Small intestine (tissue), 7 donors: ENCODE measurements around the gene CDC42. TPM values are rescaled to one million over a fixed set of nuclear protein-coding genes. Genes with fewer than 3 reads are reported as not detected.
A peak's percentile ranks its signal among the peaks of the same experiment; 100 is the strongest.

ENCODE experiments used
- DNase-seq, 2 donors: peaks; one replicate each; pipeline versions ENCODE4 v3.0.0 to v3.0.0-alpha.2; 2013
- FAIRE-seq: peaks from 2 replicates; lab custom pipeline; 2012; peaks lifted over from hg19 to GRCh38; lab: Jason Lieb, UNC
- H3K27ac ChIP-seq, 3 donors: one replicate each; pipeline ENCODE4 v1.5.1; 2013; ENCODE audit warnings: low read length in 2 of 3, mild to moderate bottlenecking in 2 of 3, control low read depth in 1 of 3, inconsistent platforms in 1 of 3, low read depth in 1 of 3, moderate library complexity in 1 of 3
- H3K27me3 ChIP-seq, 3 donors: one replicate each; pipeline ENCODE4 v1.6.1; 2013; ENCODE audit warnings: low read length in 3 of 3, inconsistent platforms in 1 of 3; ENCODE audit not compliant: control insufficient read depth in 3 of 3, insufficient read depth in 3 of 3
- H3K36me3 ChIP-seq, 3 donors: one replicate each; pipeline ENCODE4 v1.6.1; 2013; ENCODE audit warnings: low read length in 3 of 3, inconsistent platforms in 1 of 3, low read depth in 1 of 3, mild to moderate bottlenecking in 1 of 3, moderate library complexity in 1 of 3; ENCODE audit not compliant: control insufficient read depth in 3 of 3, insufficient read depth in 2 of 3
- H3K4me1 ChIP-seq, 3 donors: one replicate each; pipeline ENCODE4 v1.6.1; 2013; ENCODE audit warnings: low read length in 2 of 3, inconsistent platforms in 1 of 3, low read depth in 1 of 3, mild to moderate bottlenecking in 1 of 3, moderate library complexity in 1 of 3; ENCODE audit not compliant: control insufficient read depth in 3 of 3, insufficient read depth in 2 of 3
- H3K4me3 ChIP-seq, 3 donors: one replicate each; pipeline ENCODE4 v1.5.1; 2013; ENCODE audit warnings: low read length in 3 of 3, control low read depth in 1 of 3, inconsistent platforms in 1 of 3, low read depth in 1 of 3, mild to moderate bottlenecking in 1 of 3, moderate library complexity in 1 of 3
- H3K9me3 ChIP-seq, 2 donors: one replicate each; pipeline ENCODE4 v1.6.1; 2013; ENCODE audit warnings: low read depth in 1 of 2, low read length in 1 of 2; ENCODE audit not compliant: control insufficient read depth in 2 of 2, insufficient read depth in 1 of 2
- WGBS, 3 donors: extraction: QIAGEN DNeasy Blood & Tissue Kit; methylation state at CpG; one replicate each; pipeline ENCODE4 v1.1.7; 2013; 5-methylcytosine and 5-hydroxymethylcytosine counted together
- polyA plus RNA-seq, 4 donors: library from polyadenylated mRNA; stranded (reverse) in 3 of 4; unstranded in 1 of 4; fragments of 200-250 nt in 3 of 4; fragments of 120-200 nt in 1 of 4; gene quantifications; one replicate each; pipeline versions ENCODE4 v1.2.1 to v1.2.3, GENCODE V29; 2013
- donor health status: healthy with polysubstance abuse.
- donor health status: control.
- donor health status: control.
- donor health status: Bipolar disorder and iron deficiency.
- donor health status: healthy.

The CDC42 gene
- polyA plus RNA-seq, 4 donors, result 175 to 255 (median 235) TPM

- FAIRE-seq (no peak), DNase-seq (no peak)
- H3K4me1 ChIP-seq, result peaks cover under 1 to 13% (median 3%) of the 10 kb centered on the region in 3 donors
- no peak overlapping the region for H3K4me3 ChIP-seq
- no peak overlapping the region for H3K27ac ChIP-seq
- no peaks in the 10 kb centered on the region for H3K9me3 ChIP-seq
- no peaks in the 10 kb centered on the region for H3K27me3 ChIP-seq
- 68 to 78% (median 73%) methylated on average over 2 of the region's 2 CpGs for WGBS, 3 donors
- peaks cover 0 to 28% (median 4%) of the 10 kb centered on the region in 3 donors for H3K36me3 ChIP-seq
Measured at GRCh38 chr1:22071511-22071910, 19.0 kb downstream of the CDC42 start.

GRCh38 chr1:22074803-22075202 is 22.3 kb downstream of the CDC42 start:
- Histone ChIP-seq H3K27me3 (no peaks in the 10 kb centered on the region), H3K27ac (no peak overlapping the region), H3K4me1 (peaks cover 0 to 11% (median 3%) of the 10 kb centered on the region in 3 donors), H3K4me3 (no peak overlapping the region), H3K36me3 (peaks cover 3 to 22% (median 4%) of the 10 kb centered on the region in 3 donors), H3K9me3 (no peaks in the 10 kb centered on the region)
- DNase-seq, result no peak
- no peak for FAIRE-seq
- WGBS, 3 donors, result 17 to 31% (median 24%) methylated on average over 1 of the region's 1 CpG

GRCh38 chr1:22075718-22076117 is 23.2 kb downstream of the CDC42 start:
- Histone ChIP-seq H3K36me3 (peaks cover 4 to 19% (median 4%) of the 10 kb centered on the region in 3 donors), H3K27me3 (no peaks in the 10 kb centered on the region), H3K4me1 (peaks cover 0 to 11% (median 3%) of the 10 kb centered on the region in 3 donors), H3K9me3 (no peaks in the 10 kb centered on the region), H3K27ac (peak overlapping the region in 1 of 3 donors; percentile 27), H3K4me3 (no peak overlapping the region)
- 26 to 29% (median 27%) methylated on average over 2 of the region's 2 CpGs for WGBS, 3 donors
- DNase-seq (no peak), FAIRE-seq (no peak)

GRCh38 chr1:22076346-22076745 is 23.8 kb downstream of the CDC42 start:
- H3K27me3 ChIP-seq, result no peaks in the 10 kb centered on the region
- DNase-seq (no peak), FAIRE-seq (no peak)
- 81 to 94% (median 90%) methylated on average over 3 of the region's 3 CpGs for WGBS, 3 donors
- H3K36me3 ChIP-seq, result peaks cover 4 to 22% (median 5%) of the 10 kb centered on the region in 3 donors
- H3K4me3 ChIP-seq, result no peak overlapping the region
- peaks cover 0 to 11% (median 3%) of the 10 kb centered on the region in 3 donors for H3K4me1 ChIP-seq
- no peak overlapping the region for H3K27ac ChIP-seq
- H3K9me3 ChIP-seq, result no peaks in the 10 kb centered on the region

- H3K36me3 ChIP-seq, result peaks cover 4 to 21% (median 13%) of the 10 kb centered on the region in 3 donors
- no peaks in the 10 kb centered on the region for H3K27me3 ChIP-seq
- WGBS, 3 donors, result 39 to 50% (median 41%) methylated on average over 5 of the region's 5 CpGs
- peaks cover 0 to 9% (median 3%) of the 10 kb centered on the region in 3 donors for H3K4me1 ChIP-seq
- DNase-seq, result no peak
- no peaks in the 10 kb centered on the region for H3K9me3 ChIP-seq
- H3K4me3 ChIP-seq, result no peak overlapping the region
- no peak for FAIRE-seq
- no peak overlapping the region for H3K27ac ChIP-seq
Measured at GRCh38 chr1:22077728-22078127, 25.2 kb downstream of the CDC42 start.

- Histone ChIP-seq H3K27ac (no peak overlapping the region), H3K4me1 (peaks cover 0 to 9% (median 3%) of the 10 kb centered on the region in 3 donors), H3K9me3 (no peaks in the 10 kb centered on the region), H3K36me3 (peaks cover 4 to 24% (median 13%) of the 10 kb centered on the region in 3 donors), H3K4me3 (no peak overlapping the region), H3K27me3 (no peaks in the 10 kb centered on the region)
- 78 to 86% (median 86%) methylated on average over 2 of the region's 2 CpGs for WGBS, 3 donors
- FAIRE-seq (no peak), DNase-seq (no peak)
Measured at GRCh38 chr1:22078133-22078532, 25.6 kb downstream of the CDC42 start.

- H3K36me3 ChIP-seq, result peaks cover 0 to 24% (median 13%) of the 10 kb centered on the region in 3 donors
- H3K9me3 ChIP-seq, result no peaks in the 10 kb centered on the region
- FAIRE-seq (no peak), DNase-seq (no peak)
- H3K27me3 ChIP-seq, result no peaks in the 10 kb centered on the region
- peaks cover 0 to 3% (median 3%) of the 10 kb centered on the region in 3 donors for H3K4me1 ChIP-seq
- no peak overlapping the region for H3K27ac ChIP-seq
- H3K4me3 ChIP-seq, result no peak overlapping the region
- WGBS, 3 donors, result 73 to 91% (median 81%) methylated on average over 2 of the region's 2 CpGs
Measured at GRCh38 chr1:22080191-22080590, 27.7 kb downstream of the CDC42 start.

GRCh38 chr1:22088331-22088730 is 35.8 kb downstream of the CDC42 start:
- no peak overlapping the region for H3K27ac ChIP-seq
- no peak overlapping the region for H3K4me3 ChIP-seq
- no peaks in the 10 kb centered on the region for H3K9me3 ChIP-seq
- H3K4me1 ChIP-seq, result peaks cover 0 to 10% (median 0%) of the 10 kb centered on the region in 3 donors
- H3K36me3 ChIP-seq, result peaks cover 10 to 25% (median 12%) of the 10 kb centered on the region in 3 donors
- DNase-seq, result no peak
- 36 to 64% (median 55%) methylated on average over 2 of the region's 2 CpGs for WGBS, 3 donors
- FAIRE-seq, result no peak
- no peaks in the 10 kb centered on the region for H3K27me3 ChIP-seq

- Histone ChIP-seq H3K9me3 (no peaks in the 10 kb centered on the region), H3K27me3 (no peaks in the 10 kb centered on the region), H3K4me3 (no peak overlapping the region), H3K4me1 (peaks cover 0 to 10% (median 0%) of the 10 kb centered on the region in 3 donors), H3K27ac (peak overlapping the region in 1 of 3 donors; percentile 40), H3K36me3 (peaks cover 10 to 27% (median 11%) of the 10 kb centered on the region in 3 donors)
- WGBS, 3 donors, result 48 to 63% (median 48%) methylated on average over 3 of the region's 3 CpGs
- DNase-seq, result no peak
- no peak for FAIRE-seq
Measured at GRCh38 chr1:22089134-22089571, 36.6 kb downstream of the CDC42 start.
